ENCODE measurements around the gene C1orf226. TPM values are rescaled to one million over a fixed set of nuclear protein-coding genes. Genes with fewer than 3 reads are reported as not detected.

Gene C1orf226
- total and polyA plus RNA-seq, 2 of the 8 experiments (the other 6 are each of a cell fraction or from before 2014, with no cell fraction given), result 8.2 to 18.8 TPM

DNA sequence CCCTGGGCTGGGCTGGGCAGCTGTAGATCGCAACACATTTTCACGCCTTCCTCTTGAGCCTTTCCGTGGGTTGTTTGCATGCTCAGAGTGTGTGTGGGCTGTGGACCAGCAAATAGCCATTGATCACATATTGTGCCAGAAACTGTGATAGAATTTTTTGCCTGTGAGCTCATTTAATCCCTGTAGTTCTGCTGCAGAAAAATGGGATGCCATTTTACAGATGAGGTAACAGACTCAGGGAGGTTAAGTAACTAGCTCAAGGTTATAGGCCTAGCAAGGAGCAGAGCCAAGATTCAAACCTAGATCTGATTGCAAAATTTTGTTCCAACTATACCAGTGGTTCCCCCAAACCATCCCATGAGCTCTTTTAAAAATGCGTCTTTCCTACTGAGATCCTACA lies 15.4 kb upstream of the C1orf226 start:
- no peak overlapping the region for H3K56ac ChIP-seq (replicated peaks; ENCODE audit: insufficient read length, low read depth, low read length)
- H2BK5ac ChIP-seq (ENCODE audit: low read depth, low read length), result no peak overlapping the region
- H3K23me2 ChIP-seq (ENCODE audit: low read depth, low read length), result no peaks in the 10 kb centered on the region
- no peaks in the 10 kb centered on the region for H3K9me3 ChIP-seq (ENCODE audit: insufficient read depth in 2 of 2, low read depth in 1 of 2, low read length in 1 of 2)
- H3K4me1 ChIP-seq (replicated peaks in 1 of 4; ENCODE audit: control insufficient read depth in 3 of 4, insufficient read depth in 4 of 4, low read length in 3 of 4), result no peaks in the 10 kb centered on the region
- H3K23ac ChIP-seq (ENCODE audit: insufficient read length), result no peak overlapping the region
- H2BK20ac ChIP-seq (ENCODE audit: low read length), result no peak overlapping the region
- H2AK5ac ChIP-seq (ENCODE audit: low read depth, low read length), result no peak overlapping the region
- FAIRE-seq (no peak), DNase-seq (ENCODE audit: low read depth in 1 of 2, low spot score in 2 of 2) (no peak)
- no peak overlapping the region for H4K5ac ChIP-seq (ENCODE audit: insufficient read length, low read depth, low read length)
- no peak overlapping the region for H3K4me2 ChIP-seq (ENCODE audit: insufficient read depth in 1 of 2, low read depth in 2 of 2, low read length in 2 of 2)
- H4K91ac ChIP-seq (replicated peaks; ENCODE audit: insufficient read length, low read length), result no peak overlapping the region
- no peak overlapping the region for H4K8ac ChIP-seq (ENCODE audit: extremely low read depth, insufficient read depth, low read length)
- no peak overlapping the region for H2BK15ac ChIP-seq (ENCODE audit: low read length)
- no peak overlapping the region for H3K18ac ChIP-seq (ENCODE audit: extremely low read depth, low read length)
- H3K36me3 ChIP-seq (ENCODE audit: control insufficient read depth in 2 of 4, insufficient read depth in 4 of 4, low read length in 3 of 4), result peaks cover 0 to 6% (median 1%) of the 10 kb centered on the region in 4 experiments; a peak in 1 of 8 replicates
- H3K4ac ChIP-seq (replicated peaks; ENCODE audit: insufficient read length, low read depth, low read length), result no peak overlapping the region
- no peaks in the 10 kb centered on the region for H3K79me2 ChIP-seq (ENCODE audit: control insufficient read depth in 1 of 2, insufficient read depth in 2 of 2, low read length in 2 of 2)
- no peaks in the 10 kb centered on the region for H3K27me3 ChIP-seq (replicated peaks in 1 of 4; ENCODE audit: control insufficient read depth in 3 of 4, extremely low read depth in 1 of 4, insufficient read depth in 3 of 4, low read length in 3 of 4)
- H3K14ac ChIP-seq (ENCODE audit: insufficient read length), result no peak overlapping the region
- no peak overlapping the region for H3K9ac ChIP-seq (replicated peaks in 1 of 4; ENCODE audit: extremely low read depth in 1 of 4, low read depth in 3 of 4, low read length in 3 of 4)
- H3K27ac ChIP-seq (ENCODE audit: low read depth, low read length), result no peak overlapping the region
- ChIA-PET CTCF (ENCODE audit: partially characterized antibody) (interaction anchor here (0.6 to 4.1 kb wide), 7 partner anchors 10 to 302 kb away, joined by 3 to 31 read pairs (median 3); partner anchors contain the start of gene C1orf226), POLR2A (ENCODE audit: partially characterized antibody) (no interaction called here)
- no peak overlapping the region for H2AFZ ChIP-seq (ENCODE audit: low read length)
- H2BK12ac ChIP-seq (ENCODE audit: low read depth, low read length), result no peak overlapping the region
- 73% methylated on average over 4 of the region's 4 CpGs; no CpG with 5 or more reads in 1 of the 2 experiments for WGBS, 2 experiments (ENCODE audit: extremely low coverage in 1 of 2, insufficient coverage in 1 of 2, insufficient read length in 1 of 2, insufficient replicate concordance in 2 of 2, low coverage in 1 of 2, low lambda C conversion rate in 2 of 2, missing lambda C conversion rate in 1 of 2)
- no peak overlapping the region for H2BK120ac ChIP-seq (replicated peaks; ENCODE audit: low read depth, low read length)
- H4K20me1 ChIP-seq (replicated peaks in 1 of 2; ENCODE audit: control insufficient read depth in 1 of 2, insufficient read depth in 2 of 2, low read length in 2 of 2), result peaks cover 0 to 2% of the 10 kb centered on the region in 2 experiments
- no peaks in the 10 kb centered on the region for H3K79me1 ChIP-seq (ENCODE audit: low read depth, low read length)
- H3K4me3 ChIP-seq (ENCODE audit: extremely low read depth in 1 of 4, insufficient read depth in 2 of 4, low read depth in 3 of 4, low read length in 4 of 4), result no peak overlapping the region
- TF ChIP-seq NRF1 (IDR thresholded peaks at IDR 0.05; ENCODE audit: low read depth, low read length) (no peak), CTBP2 (IDR thresholded peaks at IDR 0.05; ENCODE audit: borderline replicate concordance, insufficient read depth, insufficient read length, low read length) (no peak), JUND (IDR thresholded peaks at IDR 0.05; ENCODE audit: low read length) (no peak), YY1 (IDR thresholded peaks at IDR 0.05; ENCODE audit: low read depth, low read length) (no peak), POU5F1 (IDR thresholded peaks at IDR 0.05; ENCODE audit: low read depth, low read length) (no peak), TAF7 (optimal IDR thresholded peaks at IDR 0.05; ENCODE audit: borderline replicate concordance, low read depth, low read length) (no peak), SIN3A (conservative IDR thresholded peaks at IDR 0.05 in 1 of 2, IDR thresholded peaks at IDR 0.05 in 1 of 2; ENCODE audit: low read depth in 1 of 2, low read length in 2 of 2) (no peak), MAFK (IDR thresholded peaks at IDR 0.05; ENCODE audit: low read depth, low read length) (no peak), RAD21 (IDR thresholded peaks at IDR 0.05 in 1 of 2, conservative IDR thresholded peaks at IDR 0.05 in 1 of 2; ENCODE audit: low read depth in 2 of 2, low read length in 2 of 2) (no peak), SUZ12 (IDR thresholded peaks at IDR 0.05; ENCODE audit: low read length) (no peak)
- TF ChIP-seq, protein P1, sequence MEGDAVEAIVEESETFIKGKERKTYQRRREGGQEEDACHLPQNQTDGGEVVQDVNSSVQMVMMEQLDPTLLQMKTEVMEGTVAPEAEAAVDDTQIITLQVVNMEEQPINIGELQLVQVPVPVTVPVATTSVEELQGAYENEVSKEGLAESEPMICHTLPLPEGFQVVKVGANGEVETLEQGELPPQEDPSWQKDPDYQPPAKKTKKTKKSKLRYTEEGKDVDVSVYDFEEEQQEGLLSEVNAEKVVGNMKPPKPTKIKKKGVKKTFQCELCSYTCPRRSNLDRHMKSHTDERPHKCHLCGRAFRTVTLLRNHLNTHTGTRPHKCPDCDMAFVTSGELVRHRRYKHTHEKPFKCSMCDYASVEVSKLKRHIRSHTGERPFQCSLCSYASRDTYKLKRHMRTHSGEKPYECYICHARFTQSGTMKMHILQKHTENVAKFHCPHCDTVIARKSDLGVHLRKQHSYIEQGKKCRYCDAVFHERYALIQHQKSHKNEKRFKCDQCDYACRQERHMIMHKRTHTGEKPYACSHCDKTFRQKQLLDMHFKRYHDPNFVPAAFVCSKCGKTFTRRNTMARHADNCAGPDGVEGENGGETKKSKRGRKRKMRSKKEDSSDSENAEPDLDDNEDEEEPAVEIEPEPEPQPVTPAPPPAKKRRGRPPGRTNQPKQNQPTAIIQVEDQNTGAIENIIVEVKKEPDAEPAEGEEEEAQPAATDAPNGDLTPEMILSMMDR (IDR thresholded peaks at IDR 0.05; ENCODE audit: control extremely low read depth in 1 of 3, insufficient read depth in 1 of 3, low read depth in 1 of 3, low read length in 3 of 3), result no peak

All from H1 (cell line).